GM21528 (cell line): ENCODE measurements around the gene TCF23.

Experiments used
- ATAC-seq: cut with Tn5 transposase; IDR thresholded peaks from one replicate; pipeline ENCODE4 v1.9.1; 2021; ENCODE audit warnings: mild to moderate bottlenecking, moderate library complexity; ENCODE audit not compliant: unreplicated experiment, low FRiP score

TCF23 gene

DNA sequence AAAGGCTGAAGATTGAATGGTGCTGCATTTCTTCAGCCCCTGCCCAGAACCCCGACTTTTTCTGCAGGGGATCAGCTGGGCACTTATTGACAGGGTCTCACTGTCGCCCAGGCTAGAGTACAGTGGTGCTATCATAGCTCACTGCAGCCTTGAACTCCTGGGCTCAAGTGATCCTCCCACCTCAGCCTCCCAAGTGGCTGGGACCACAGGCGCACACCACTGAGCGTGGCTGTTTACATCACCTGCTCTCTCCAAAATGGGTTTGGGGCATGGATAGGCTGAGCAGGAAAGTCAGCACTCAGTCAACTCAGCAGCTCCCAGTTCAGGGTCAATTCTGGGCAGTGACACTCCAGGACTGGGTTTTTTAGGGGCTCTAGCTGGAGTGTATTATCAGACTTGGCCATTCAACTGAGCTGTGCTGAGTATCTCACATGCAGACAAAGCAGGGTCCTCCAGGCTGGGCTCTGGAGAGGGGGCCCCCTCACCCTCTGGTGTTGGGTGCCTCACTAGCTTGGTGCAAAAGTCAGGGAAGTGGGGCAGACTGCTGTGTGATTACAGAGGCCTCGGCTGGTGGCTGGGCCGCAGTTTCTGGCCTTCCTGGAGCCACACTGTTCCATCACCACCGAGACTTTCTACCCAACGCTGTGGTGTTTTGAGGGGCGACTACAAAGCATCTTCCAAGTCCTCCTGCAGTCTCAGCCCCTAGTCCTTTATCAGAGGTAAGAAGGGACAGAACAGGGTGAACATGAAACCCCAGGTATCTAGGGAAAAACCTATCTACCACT is 20.7 kb upstream of the TCF23 start:
- ATAC-seq: no peak

- ATAC-seq: no peak
Observed at GRCh38 chr2:27128668-27129571, 19.9 kb upstream of the TCF23 start.

DNA sequence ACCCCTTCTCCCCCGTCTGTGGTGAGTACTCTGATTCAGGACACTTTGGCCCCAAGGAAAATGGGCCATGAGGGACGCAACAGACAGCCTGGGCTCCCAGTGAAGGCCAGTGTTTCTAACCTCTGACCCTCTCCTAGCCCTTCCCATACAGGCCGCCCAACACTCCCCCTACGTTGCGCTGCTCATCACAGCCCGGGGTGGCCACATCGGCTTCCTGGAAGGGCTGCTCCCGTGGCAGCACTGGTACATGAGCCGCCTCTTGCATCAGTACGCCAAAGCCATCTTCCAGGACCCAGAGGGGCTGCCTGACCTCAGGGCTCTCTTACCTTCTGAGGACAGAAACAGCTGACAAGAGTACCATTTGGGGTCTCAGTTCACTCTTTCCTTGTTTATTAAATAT is 18.4 kb upstream of the TCF23 start:
- no peak for ATAC-seq

GRCh38 chr2:27131429-27131828 is 17.4 kb upstream of the TCF23 start:
- ATAC-seq: no peak

GRCh38 chr2:27133195-27133875 is 15.5 kb upstream of the TCF23 start:
- no peak for ATAC-seq

DNA sequence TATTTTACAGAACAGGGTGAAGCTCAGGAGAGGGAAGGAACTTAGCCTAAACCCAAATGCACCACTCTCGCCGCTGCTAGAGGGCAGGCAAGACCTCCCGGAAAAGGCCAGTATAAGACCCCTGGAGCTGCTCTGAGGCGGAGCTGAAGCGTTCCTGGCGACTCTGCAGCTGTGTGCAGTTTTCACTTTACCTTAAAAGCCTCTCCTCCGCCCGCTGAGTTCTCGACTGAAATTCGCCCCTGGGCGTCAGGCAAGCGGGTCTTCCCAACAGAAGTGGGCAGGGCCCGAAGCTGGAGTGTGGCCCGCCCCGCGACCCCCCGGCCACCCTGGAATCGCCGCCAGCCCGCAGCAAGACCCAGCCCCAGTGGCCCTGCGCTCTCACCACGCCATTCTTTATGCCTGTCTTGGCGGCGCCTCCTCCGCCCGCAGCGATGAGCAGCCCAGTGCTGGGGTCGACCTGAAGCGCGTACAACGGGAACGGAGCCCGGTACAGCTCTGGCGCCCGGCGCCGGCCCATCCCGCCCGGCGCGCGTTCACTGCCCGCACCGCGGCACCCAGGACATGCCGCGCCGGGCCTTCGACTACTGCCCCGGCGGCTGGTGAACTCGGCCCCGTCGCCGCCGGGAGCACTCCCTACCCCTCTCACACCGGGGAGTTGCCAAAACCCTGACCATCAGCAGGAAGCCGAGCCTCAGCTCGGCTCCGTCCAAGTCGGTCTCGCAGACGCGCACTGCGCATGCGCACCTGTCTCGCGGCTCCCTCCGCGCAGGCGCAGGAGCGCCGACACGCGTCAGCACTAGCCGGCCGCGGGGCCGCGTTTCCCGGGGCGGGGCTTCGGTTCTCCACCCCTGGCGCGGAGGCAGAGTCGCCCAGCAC is 14.7 kb upstream of the TCF23 start, which contains the start of gene PREB:
Gene PREB (minus strand): TSS at position 732 of the 876 bp plus-strand sequence. CDS start 215 bp downstream, at position 517.
- ATAC-seq: peak; percentile 77

GRCh38 chr2:27134781-27135477 is 13.9 kb upstream of the TCF23 start:
- ATAC-seq: no peak

GRCh38 chr2:27135478-27135955 is 13.3 kb upstream of the TCF23 start:
- no peak for ATAC-seq

- no peak for ATAC-seq
Observed at GRCh38 chr2:27136751-27137150, 12.1 kb upstream of the TCF23 start.

- ATAC-seq: no peak
Observed at GRCh38 chr2:27137322-27137935, 11.4 kb upstream of the TCF23 start.

DNA sequence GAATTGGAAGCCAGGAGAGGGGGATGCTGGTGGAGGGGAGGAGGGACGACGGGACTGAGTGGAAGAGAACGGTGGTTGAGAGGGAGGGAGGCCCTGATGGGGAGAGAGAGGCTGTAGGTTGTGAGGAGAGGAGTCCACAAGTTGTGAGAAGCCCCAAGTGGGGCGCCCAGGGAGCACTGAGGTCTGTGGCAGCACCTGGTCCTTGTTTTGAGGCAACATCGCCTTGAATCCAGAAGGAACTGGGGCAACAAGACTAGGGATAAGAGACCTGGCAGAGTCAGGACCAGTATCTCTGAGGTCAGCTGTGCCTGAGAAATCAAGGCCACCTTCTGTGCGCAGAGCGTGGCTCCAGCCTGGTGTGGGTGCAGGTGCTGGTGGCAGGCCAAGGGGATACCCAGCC is 10.7 kb upstream of the TCF23 start:
- ATAC-seq: no peak

DNA sequence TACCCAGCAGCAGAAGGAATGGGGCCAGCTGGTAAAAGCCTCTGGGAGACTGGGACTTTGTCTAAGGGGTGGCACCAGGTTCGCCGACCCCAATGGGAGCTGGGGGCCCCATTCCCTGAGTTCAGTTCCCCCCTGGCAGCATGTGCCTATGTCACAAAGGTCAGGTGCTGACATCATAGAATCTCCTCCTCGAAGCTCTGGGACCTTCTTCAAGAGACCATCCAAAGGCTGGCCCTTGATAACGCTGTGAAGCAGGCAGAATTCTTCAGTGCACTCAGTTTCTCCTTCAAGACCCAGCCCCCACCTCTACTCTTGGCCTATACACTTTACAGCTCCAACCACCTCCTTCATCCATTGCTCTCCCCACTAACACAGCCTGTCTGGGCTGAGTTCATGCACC is 9.5 kb upstream of the TCF23 start, which contains the start of gene PRR30:
Gene PRR30 (minus strand): TSS at position 101 of the 400 bp plus-strand sequence. CDS start 1,081 bp downstream, outside the sequence.
- ATAC-seq: no peak

GRCh38 chr2:27143285-27143684 is 5.5 kb upstream of the TCF23 start:
- ATAC-seq: no peak

GRCh38 chr2:27145682-27146081 is 3.1 kb upstream of the TCF23 start:
- ATAC-seq: no peak

DNA sequence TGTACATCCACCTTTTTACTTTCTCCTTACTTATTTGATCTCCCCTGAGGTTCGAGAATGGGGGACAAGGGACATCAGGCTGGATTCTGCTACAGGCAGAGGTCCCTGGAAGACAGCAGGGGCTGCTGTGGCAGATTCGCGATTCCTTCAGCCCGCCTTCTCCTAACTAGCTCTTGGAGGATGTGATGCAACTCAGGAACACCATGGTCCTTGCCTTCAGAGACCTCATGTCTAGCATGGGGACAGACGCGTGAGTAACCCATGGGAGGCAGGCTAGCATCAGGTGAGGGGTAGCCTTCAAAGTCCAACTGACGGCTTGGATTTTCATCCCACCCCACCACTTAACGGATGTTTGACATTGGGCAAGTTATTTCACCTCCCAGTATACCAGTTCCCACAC is 869 bp upstream of the TCF23 start:
- ATAC-seq: no peak

DNA sequence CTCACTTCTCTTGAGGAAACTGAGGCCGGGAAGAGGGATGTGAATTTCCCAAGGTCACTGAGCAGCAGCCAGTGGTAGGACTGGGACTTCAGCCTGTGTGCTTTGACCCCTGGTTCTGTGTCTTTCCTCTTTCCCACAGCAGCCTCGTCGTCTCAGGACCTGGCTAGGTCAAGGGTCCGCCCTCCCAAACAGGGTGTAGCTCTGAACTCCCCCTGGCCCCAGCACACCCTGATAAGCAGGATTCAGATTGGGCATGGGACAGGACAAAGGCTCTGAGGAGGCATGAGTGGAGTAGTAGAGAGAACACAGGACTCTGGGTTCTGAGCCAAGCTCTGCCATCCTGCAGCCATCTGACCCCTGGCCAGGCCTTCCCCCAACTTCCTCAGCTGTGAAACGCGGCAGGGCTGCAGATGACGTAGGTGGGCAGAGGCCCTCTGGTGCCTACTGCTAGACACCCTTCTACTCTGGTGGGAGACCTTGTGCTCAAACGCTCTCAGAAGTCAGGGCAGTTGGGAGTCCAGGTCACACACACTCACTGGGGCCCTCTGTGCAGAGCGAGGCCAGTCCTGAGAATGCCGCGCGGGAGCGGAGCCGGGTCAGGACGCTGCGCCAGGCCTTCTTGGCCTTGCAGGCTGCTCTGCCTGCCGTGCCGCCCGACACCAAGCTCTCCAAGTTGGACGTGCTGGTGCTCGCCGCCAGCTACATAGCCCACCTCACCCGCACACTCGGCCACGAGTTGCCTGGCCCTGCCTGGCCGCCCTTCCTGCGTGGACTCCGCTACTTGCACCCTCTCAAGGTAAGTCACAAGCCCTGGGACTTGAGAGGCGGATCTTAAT is 984 bp downstream of the TCF23 start:
- no peak for ATAC-seq

GRCh38 chr2:27150639-27151230 is 1.9 kb downstream of the TCF23 start:
- no peak for ATAC-seq
